Endothelial cell of umbilical vein (primary cell): Measurements from ENCODE around the gene PLA2G4F. TPM values are rescaled to one million over a fixed set of nuclear protein-coding genes. Genes with fewer than 3 reads are reported as not detected.

ENCODE experiments used
- BruUV-seq: library from RNA; stranded (reverse); fragments of 400-500 nt; replicated peaks from 2 replicates; lab custom pipeline; 2021; lab: Mats Ljungman, UMichigan
- CTCF ChIA-PET: fragments of 300-600, 350-600 bp; sonication (Branson Sonifier 250); formaldehyde crosslinking; loops from one replicate; lab custom pipeline; 2021; ENCODE audit warnings: antibody characterized with exemption, inconsistent platforms; lab: Charles Lee
- POLR2A ChIA-PET: fragments of 300-600, 350-600 bp; sonication (Branson Sonifier 250); formaldehyde crosslinking; loops from one replicate; lab custom pipeline; 2021; ENCODE audit warnings: antibody characterized with exemption, inconsistent platforms; lab: Charles Lee
- DNase-seq: peaks from one replicate; pipeline ENCODE4 v3.0.0-alpha.2; 2011; ENCODE audit warnings: low read depth, low spot score
- FAIRE-seq: peaks from 2 replicates; lab custom pipeline; 2011; peaks lifted over from hg19 to GRCh38; lab: Jason Lieb, UNC
- H2AFZ ChIP-seq: 2 replicates; pipeline ENCODE4 v1.6.0; 2012; ENCODE audit warnings: low read depth, low read length, control low read depth, inconsistent platforms
- H3K27ac ChIP-seq: 2 replicates; pipeline ENCODE4 v1.5.1; 2011; ENCODE audit warnings: low read depth, mild to moderate bottlenecking, control low read depth, low read length, moderate library complexity; ENCODE audit not compliant: insufficient read depth
- H3K27me3 ChIP-seq, 2 experiments: 2 replicates each; pipeline versions ENCODE4 v1.6.0 to v1.6.1; 2011; ENCODE audit warnings: low read length in 2 of 2, mixed read lengths in 1 of 2; ENCODE audit not compliant: control insufficient read depth in 2 of 2, insufficient read depth in 2 of 2
- H3K36me3 ChIP-seq, 2 experiments: 2 replicates in 1 of 2; 3 replicates in 1 of 2; pipeline ENCODE4 v1.5.1; 2011; ENCODE audit warnings: low read length in 2 of 2, mild to moderate bottlenecking in 1 of 2, moderate library complexity in 1 of 2; ENCODE audit not compliant: control insufficient read depth in 2 of 2, insufficient read depth in 2 of 2; ENCODE audit errors: extremely low read depth in 1 of 2
- H3K4me1 ChIP-seq: 3 replicates; pipeline ENCODE4 v1.5.1; 2011; ENCODE audit warnings: mild to moderate bottlenecking, low read length; ENCODE audit not compliant: control insufficient read depth, insufficient read depth; ENCODE audit errors: extremely low read depth
- H3K4me2 ChIP-seq: 2 replicates; pipeline ENCODE4 v1.6.1; 2011; ENCODE audit warnings: low read length, control low read depth, mixed read lengths; ENCODE audit not compliant: insufficient read depth
- H3K4me3 ChIP-seq, 3 experiments: fragments of 200-600 bp in 1 of 3; sonication (generic), shearing (Covaris generic) in 1 of 3; replicated peaks in 1 of 3; 2 replicates each; pipeline ENCODE4 v1.5.1; 2011 to 2016; ENCODE audit warnings: control low read depth in 3 of 3, low read length in 3 of 3, mild to moderate bottlenecking in 2 of 3, inconsistent platforms in 1 of 3, low read depth in 1 of 3, moderate library complexity in 1 of 3; ENCODE audit not compliant: insufficient read depth in 1 of 3
- H3K79me2 ChIP-seq: 2 replicates; pipeline ENCODE4 v1.6.0; 2012; ENCODE audit warnings: low read length, inconsistent platforms; ENCODE audit not compliant: control insufficient read depth, insufficient read depth
- H3K9ac ChIP-seq: replicated peaks from 2 replicates; pipeline ENCODE3; 2011; ENCODE audit warnings: low read length, control low read depth; ENCODE audit not compliant: insufficient read depth; ENCODE audit errors: extremely low read depth
- H3K9me1 ChIP-seq: replicated peaks from 3 replicates; pipeline ENCODE4 v1.6.0; 2011; ENCODE audit warnings: mild to moderate bottlenecking, low read length; ENCODE audit not compliant: control insufficient read depth, insufficient read depth; ENCODE audit errors: extremely low read depth
- H3K9me3 ChIP-seq: replicated peaks from 2 replicates; pipeline ENCODE4 v1.5.1; 2012; ENCODE audit warnings: low read length, inconsistent platforms; ENCODE audit not compliant: control insufficient read depth, insufficient read depth
- H4K20me1 ChIP-seq: replicated peaks from 2 replicates; pipeline ENCODE3; 2011; ENCODE audit warnings: mild to moderate bottlenecking, low read length; ENCODE audit not compliant: control insufficient read depth, insufficient read depth; ENCODE audit errors: extremely low read depth
- EZH2 ChIP-seq: IDR thresholded peaks from 2 replicates; pipeline ENCODE4 v1.6.1; 2012; ENCODE audit warnings: borderline replicate concordance, low read depth, mild to moderate bottlenecking, moderate library complexity, low read length, inconsistent platforms; ENCODE audit not compliant: severe bottlenecking
- FOS ChIP-seq: IDR thresholded peaks from 2 replicates; pipeline ENCODE4 v1.6.1; 2011; ENCODE audit warnings: mild to moderate bottlenecking, low read length, moderate library complexity, borderline replicate concordance; ENCODE audit not compliant: insufficient read depth
- GATA2 ChIP-seq: IDR thresholded peaks from 2 replicates; pipeline ENCODE4 v1.7.0; 2011; ENCODE audit warnings: low read depth, mild to moderate bottlenecking, moderate library complexity, mixed read lengths, low read length; ENCODE audit not compliant: insufficient read length, insufficient read depth
- JUN ChIP-seq: IDR thresholded peaks from 2 replicates; pipeline ENCODE4 v1.6.1; 2011; ENCODE audit warnings: borderline replicate concordance, low read depth; ENCODE audit not compliant: insufficient read length, insufficient read depth
- MYC ChIP-seq: IDR thresholded peaks from one replicate; pipeline ENCODE4 v1.6.1; 2011; ENCODE audit warnings: mild to moderate bottlenecking, low read depth, low read length
- POLR2A ChIP-seq: IDR thresholded peaks from 2 replicates; pipeline ENCODE4 v1.6.1; 2012; ENCODE audit warnings: low read depth, mild to moderate bottlenecking, control low read depth, low read length
- POLR2AphosphoS5 ChIP-seq: IDR thresholded peaks from 2 replicates; pipeline ENCODE4 v1.6.1; 2012; ENCODE audit warnings: low read depth, mild to moderate bottlenecking, control low read depth, low read length, moderate library complexity; ENCODE audit not compliant: insufficient read depth
- dilution Hi-C: fragments of 300-500 bp; cut with MboI; formaldehyde crosslinking; loops from one replicate; pipeline ENCODE4 v1.15.0; 2019; ENCODE audit warnings: low sequenced_read_pairs; ENCODE audit not compliant: extremely low pct_ligation_motif_present
- intact Hi-C: fragments of 100-400 bp; cut with micrococcal nuclease; formaldehyde crosslinking; loops from one replicate; pipeline ENCODE4 v1.10.0; 2022
- microRNA counts: library from miRNA; unstranded; fragments of <30 nt; microRNA quantifications from one replicate; lab custom pipeline; 2016
- microRNA-seq: library from miRNA; unstranded; fragments of <30 nt; microRNA quantifications from one replicate; pipeline ENCODE4 v1.2.0, GENCODE V29; 2021; ENCODE audit warnings: borderline number of aligned reads, borderline replicate concordance
- polyA plus RNA-seq, 4 experiments: library from polyadenylated mRNA; depleted of rRNA in 3 of 4; stranded (reverse) in 3 of 4; unstranded in 1 of 4; fragments of >200 nt; gene quantifications; 2 replicates each; pipeline versions ENCODE4 v1.2.1 to v1.2.3, GENCODE V29; 2011 to 2012; ENCODE audit warnings: missing spikeins in 1 of 4
- small RNA-seq: library from RNA; depleted of rRNA; stranded (forward); fragments of <200 nt; gene quantifications from one replicate; pipeline ENCODE3, GENCODE V24; 2012; ENCODE audit warnings: low replicate concordance, low read depth; ENCODE audit not compliant: insufficient read depth, insufficient read length
- total RNA-seq: library from RNA; stranded (reverse); gene quantifications from 2 replicates; pipeline ENCODE4 v1.2.3, GENCODE V29; 2021
- TF ChIP-seq, protein P1 (sequence below), 2 donors: IDR thresholded peaks; 1 replicate in 1 of 2; 2 replicates in 1 of 2; pipeline ENCODE4 v1.5.1; 2011; ENCODE audit warnings: low read length in 2 of 2, mild to moderate bottlenecking in 2 of 2, moderate library complexity in 2 of 2, control low read depth in 1 of 2, inconsistent platforms in 1 of 2, low read depth in 1 of 2; ENCODE audit not compliant: insufficient read depth in 1 of 2; ENCODE audit errors: extremely low read depth in 1 of 2
- TF ChIP-seq, protein P2 (sequence below): IDR thresholded peaks from 2 replicates; pipeline ENCODE4 v1.6.1; 2011; ENCODE audit not compliant: insufficient read depth, insufficient read length

Gene PLA2G4F
- total and polyA plus RNA-seq, 2 donors (not counting 3 experiments of a cell fraction or from before 2014, with no cell fraction given), result not detected

DNA sequence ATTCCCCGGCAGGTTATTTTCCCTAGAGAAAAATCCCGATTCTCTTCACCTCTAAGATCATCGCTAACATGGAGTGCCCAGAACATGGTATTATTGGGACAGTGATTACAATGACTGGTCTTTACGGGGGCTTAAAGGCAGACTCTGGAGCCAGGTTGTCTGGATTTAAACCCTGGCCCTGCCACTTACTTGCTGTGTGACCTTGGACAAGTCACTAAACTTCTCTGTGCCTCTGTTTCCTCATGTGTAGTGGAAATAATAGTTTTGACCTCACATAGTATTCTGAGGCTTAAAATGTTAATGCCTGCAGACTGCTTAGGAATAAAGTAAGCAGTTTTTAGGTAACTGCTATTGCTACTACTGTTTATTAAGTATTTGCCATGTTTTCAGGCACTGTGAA lies 66.5 kb downstream of the PLA2G4F start:
- ChIA-PET CTCF (interaction anchor here (1.8 to 2.3 kb wide), 2 partner anchors 44 to 48 kb away, joined by 11 read pairs; no protein-coding TSS in a partner anchor), POLR2A (no interaction called here)
- Histone ChIP-seq H3K9ac (no peak overlapping the region), H3K27me3 (peaks cover 2 to 14% of the 10 kb centered on the region in 2 experiments), H3K27ac (no peak overlapping the region), H3K4me2 (no peak overlapping the region), H2AFZ (no peak overlapping the region), H3K79me2 (no peaks in the 10 kb centered on the region), H3K4me1 (no peaks in the 10 kb centered on the region), H3K4me3 (no peak overlapping the region), H3K9me1 (no peaks in the 10 kb centered on the region), H4K20me1 (no peaks in the 10 kb centered on the region), H3K9me3 (no peaks in the 10 kb centered on the region), H3K36me3 (no peaks in the 10 kb centered on the region)
- FAIRE-seq (no peak), DNase-seq (no peak)
- no peak for TF ChIP-seq POLR2A
- TF ChIP-seq EZH2, result no peak
- TF ChIP-seq JUN, result no peak
- TF ChIP-seq, protein P1, sequence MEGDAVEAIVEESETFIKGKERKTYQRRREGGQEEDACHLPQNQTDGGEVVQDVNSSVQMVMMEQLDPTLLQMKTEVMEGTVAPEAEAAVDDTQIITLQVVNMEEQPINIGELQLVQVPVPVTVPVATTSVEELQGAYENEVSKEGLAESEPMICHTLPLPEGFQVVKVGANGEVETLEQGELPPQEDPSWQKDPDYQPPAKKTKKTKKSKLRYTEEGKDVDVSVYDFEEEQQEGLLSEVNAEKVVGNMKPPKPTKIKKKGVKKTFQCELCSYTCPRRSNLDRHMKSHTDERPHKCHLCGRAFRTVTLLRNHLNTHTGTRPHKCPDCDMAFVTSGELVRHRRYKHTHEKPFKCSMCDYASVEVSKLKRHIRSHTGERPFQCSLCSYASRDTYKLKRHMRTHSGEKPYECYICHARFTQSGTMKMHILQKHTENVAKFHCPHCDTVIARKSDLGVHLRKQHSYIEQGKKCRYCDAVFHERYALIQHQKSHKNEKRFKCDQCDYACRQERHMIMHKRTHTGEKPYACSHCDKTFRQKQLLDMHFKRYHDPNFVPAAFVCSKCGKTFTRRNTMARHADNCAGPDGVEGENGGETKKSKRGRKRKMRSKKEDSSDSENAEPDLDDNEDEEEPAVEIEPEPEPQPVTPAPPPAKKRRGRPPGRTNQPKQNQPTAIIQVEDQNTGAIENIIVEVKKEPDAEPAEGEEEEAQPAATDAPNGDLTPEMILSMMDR (IDR thresholded peaks at IDR 0.05; ENCODE audit: extremely low read depth in 1 of 2, insufficient read depth in 1 of 2, low read depth in 1 of 2, low read length in 2 of 2), result no peak
- TF ChIP-seq FOS, result no peak
- TF ChIP-seq POLR2AphosphoS5, result no peak
- TF ChIP-seq MYC, result no peak
- TF ChIP-seq GATA2, result no peak
- TF ChIP-seq, protein P2, sequence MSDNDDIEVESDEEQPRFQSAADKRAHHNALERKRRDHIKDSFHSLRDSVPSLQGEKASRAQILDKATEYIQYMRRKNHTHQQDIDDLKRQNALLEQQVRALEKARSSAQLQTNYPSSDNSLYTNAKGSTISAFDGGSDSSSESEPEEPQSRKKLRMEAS, result no peak
- dilution Hi-C loops, result no loop called here
- intact Hi-C loops, result no loop called here
- BruUV-seq, result no TSS peak

MicroRNAs within 50 kb of the gene (microRNA counts, 767-probe panel; counts per million panel counts)
- microRNA hsa-miR-627 (lab: Ali Mortazavi, UCI), result 723 counts per million, percentile 96 among the panel's probes with 10 or more counts

Small RNA genes lying within 50 kb of the gene (microRNA-seq; reads per million reads assigned to microRNA genes)
- 50.7 reads per million, percentile 47 among the genes with 10 or more reads in this experiment for gene MIR627

Small RNA genes lying within 50 kb of the gene (small RNA-seq; reads per million reads assigned to genes)
- 8.5 reads per million, percentile 56 among the genes with 10 or more reads in this experiment for gene MIR627

Other genes starting within 250 kb of the PLA2G4F start
- 126 and 128 TPM in 2 replicates for gene EHD4, start 184.1 kb downstream of the PLA2G4F start, total RNA-seq
- 96.7 and 99.1 TPM in 2 replicates for gene EHD4, start 184.1 kb downstream of the PLA2G4F start, polyA plus RNA-seq
- not detected in 2 replicates for gene PLA2G4E, start 135.6 kb downstream of the PLA2G4F start, total RNA-seq
- not detected in 2 replicates for gene PLA2G4E, start 135.6 kb downstream of the PLA2G4F start, polyA plus RNA-seq
- not detected in 2 replicates for gene PLA2G4D, start 62.1 kb downstream of the PLA2G4F start, total RNA-seq
- gene PLA2G4D, start 62.1 kb downstream of the PLA2G4F start, polyA plus RNA-seq, result not detected in 2 replicates
- 50.2 and 56.7 TPM in 2 replicates for gene VPS39, start 51.7 kb upstream of the PLA2G4F start, total RNA-seq
- gene VPS39, start 51.7 kb upstream of the PLA2G4F start, polyA plus RNA-seq, result 51.1 and 56.5 TPM in 2 replicates
- gene GANC, start 116.6 kb upstream of the PLA2G4F start, total RNA-seq, result 17.8 and 20.0 TPM in 2 replicates
- 8.5 and 8.7 TPM in 2 replicates for gene GANC, start 116.6 kb upstream of the PLA2G4F start, polyA plus RNA-seq
- gene TMEM87A, start 116.8 kb upstream of the PLA2G4F start, total RNA-seq, result 41.1 and 45.5 TPM in 2 replicates
- 17.7 and 22.3 TPM in 2 replicates for gene TMEM87A, start 116.8 kb upstream of the PLA2G4F start, polyA plus RNA-seq
- 0.51 and 2.2 TPM in 2 replicates for gene CAPN3, start 202.9 kb upstream of the PLA2G4F start, total RNA-seq
- 3.7 and 3.9 TPM in 2 replicates for gene CAPN3, start 202.9 kb upstream of the PLA2G4F start, polyA plus RNA-seq